ENCODE measurements around the gene SPAG7. TPM values are rescaled to one million over a fixed set of nuclear protein-coding genes. Genes with fewer than 3 reads are reported as not detected.
A peak's percentile ranks its signal among the peaks of the same experiment; 100 is the strongest.

Gene SPAG7
- total and polyA plus RNA-seq, 8 donors: 15.8 to 58.4 (median 25.2) TPM

DNA sequence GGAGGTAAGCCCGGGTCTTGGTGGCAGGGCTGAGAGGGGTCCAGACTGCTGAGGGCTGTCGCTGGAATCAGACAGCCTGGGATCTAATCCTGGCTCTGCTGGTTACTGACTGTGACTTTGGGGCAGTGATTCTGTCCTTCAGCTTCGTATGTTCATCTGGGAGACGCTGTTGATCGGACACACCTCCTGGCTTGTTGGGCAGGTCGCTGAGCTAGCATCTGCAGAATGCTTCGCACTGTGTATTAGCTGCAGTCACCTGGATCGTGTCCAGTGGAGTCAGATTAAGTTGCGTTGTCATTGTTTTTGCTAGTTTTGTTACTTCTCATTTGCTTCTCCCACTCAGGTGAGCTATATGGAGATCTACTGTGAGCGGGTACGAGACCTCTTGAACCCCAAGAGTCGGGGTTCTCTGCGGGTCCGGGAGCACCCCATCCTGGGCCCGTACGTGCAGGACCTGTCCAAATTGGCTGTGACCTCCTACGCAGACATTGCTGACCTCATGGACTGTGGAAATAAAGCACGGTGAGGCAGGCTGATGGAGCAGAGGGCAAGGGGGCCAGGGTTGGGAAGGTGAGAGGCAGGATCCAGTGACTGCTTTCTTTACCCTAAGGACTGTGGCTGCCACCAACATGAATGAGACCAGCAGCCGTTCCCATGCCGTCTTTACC lies 34.6 kb upstream of the SPAG7 start:
- 93% methylated on average over 20 of the region's 20 CpGs for WGBS, 2 donors
- TF ChIP-seq CTCF (IDR thresholded peaks at IDR 0.05): no peak
- H3K4me3 ChIP-seq: no peak overlapping the region
- no peaks in the 10 kb centered on the region for H3K9me3 ChIP-seq
- no peak for ATAC-seq
- intact Hi-C loops (cut with DNase I): no loop called here
- no peaks in the 10 kb centered on the region for H3K27me3 ChIP-seq
- H3K36me3 ChIP-seq: peaks cover 8 to 53% (median 32%) of the 10 kb centered on the region in 3 donors
- DNase-seq: no peak
- peaks cover 4 to 15% (median 5%) of the 10 kb centered on the region in 3 donors for H3K4me1 ChIP-seq
- FAIRE-seq: no peak
- H3K27ac ChIP-seq: no peak overlapping the region

GRCh38 chr17:5000237-5000639 lies 32.6 kb upstream of the SPAG7 start:
- no peaks in the 10 kb centered on the region for H3K9me3 ChIP-seq
- ATAC-seq: no peak
- TF ChIP-seq CTCF (IDR thresholded peaks at IDR 0.05): no peak
- H3K27ac ChIP-seq: no peak overlapping the region
- intact Hi-C loops (cut with DNase I): no loop called here
- WGBS, 2 donors: 49 to 69% methylated on average over 10 to 11 of the region's 11 CpGs
- H3K36me3 ChIP-seq: peaks cover 4 to 35% (median 25%) of the 10 kb centered on the region in 3 donors
- DNase-seq: peak in 4 of 6 donors; percentile 43 to 76 (median 56)
- H3K4me3 ChIP-seq: peak overlapping the region in 1 of 4 donors; percentile 98
- no peak for FAIRE-seq
- H3K4me1 ChIP-seq: peaks cover 4 to 15% (median 11%) of the 10 kb centered on the region in 3 donors
- H3K27me3 ChIP-seq: no peaks in the 10 kb centered on the region

DNA sequence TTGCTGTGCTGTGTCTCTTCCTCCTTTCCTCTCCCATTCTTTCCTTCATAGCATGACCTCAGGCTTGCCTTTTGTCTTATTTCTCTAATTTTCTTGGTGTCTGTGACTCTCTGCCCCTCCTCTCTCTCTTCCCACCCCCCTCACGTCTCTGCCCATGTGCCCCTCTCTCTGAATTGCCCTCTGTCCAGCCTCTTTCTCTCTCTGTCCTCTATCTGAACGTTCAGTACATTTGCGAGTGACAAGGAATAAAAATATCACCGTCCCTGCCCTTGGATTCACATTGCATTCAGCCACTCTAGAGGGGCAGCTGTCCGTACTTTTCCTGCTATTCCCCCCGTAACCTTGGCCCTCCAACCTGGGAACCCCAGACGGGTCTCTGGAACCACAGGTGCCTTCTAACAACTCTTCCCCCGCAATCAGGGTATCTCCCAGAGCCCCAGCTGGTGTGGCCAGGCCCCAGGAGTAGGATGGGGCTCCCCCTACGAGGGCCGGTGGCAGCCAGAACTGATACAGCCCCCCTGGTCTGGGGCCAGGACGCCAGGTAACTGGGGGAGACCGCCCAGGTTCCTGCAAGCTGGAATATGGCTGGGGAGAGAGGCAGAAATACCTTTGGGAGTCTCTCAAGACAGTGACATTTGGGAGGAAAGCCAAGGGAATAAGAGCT lies 31.9 kb upstream of the SPAG7 start:
- peaks cover 1 to 28% (median 20%) of the 10 kb centered on the region in 3 donors for H3K36me3 ChIP-seq
- peak overlapping the region in 1 of 4 donors; percentile 93 for H3K27ac ChIP-seq
- FAIRE-seq (no peak), ATAC-seq (no peak), DNase-seq (no peak)
- intact Hi-C loops (cut with DNase I): no loop called here
- H3K27me3 ChIP-seq: no peaks in the 10 kb centered on the region
- TF ChIP-seq CTCF (IDR thresholded peaks at IDR 0.05): no peak
- H3K4me1 ChIP-seq: peaks cover 4 to 15% (median 11%) of the 10 kb centered on the region in 3 donors
- 46 to 55% methylated on average over 12 of the region's 12 CpGs for WGBS, 2 donors
- no peaks in the 10 kb centered on the region for H3K9me3 ChIP-seq
- peak overlapping the region in 2 of 4 donors; percentile 97 to 98 for H3K4me3 ChIP-seq

- H3K36me3 ChIP-seq: peaks cover 0 to 21% (median 14%) of the 10 kb centered on the region in 3 donors
- intact Hi-C loops (cut with DNase I): no loop called here
- DNase-seq: peak; percentile 40 to 76 (median 58)
- peak overlapping the region; percentile 55 to 98 (median 94) for H3K4me3 ChIP-seq
- TF ChIP-seq CTCF (IDR thresholded peaks at IDR 0.05): no peak
- peaks cover 4 to 15% (median 11%) of the 10 kb centered on the region in 3 donors for H3K4me1 ChIP-seq
- ATAC-seq: peak in 3 of 4 donors; percentile 19 to 51 (median 25)
- no peak for FAIRE-seq
- no peaks in the 10 kb centered on the region for H3K9me3 ChIP-seq
- H3K27ac ChIP-seq: peak overlapping the region in 3 of 4 donors; percentile 33 to 93 (median 62)
- 4% methylated on average over 13 to 14 of the region's 14 CpGs for WGBS, 2 donors
- H3K27me3 ChIP-seq: no peaks in the 10 kb centered on the region
Observed at GRCh38 chr17:4998732-4999429, 31.3 kb upstream of the SPAG7 start.
